HG03558 (cell line): ENCODE results near the gene EZR.

ENCODE experiments used
- ATAC-seq: cut with Tn5 transposase; IDR thresholded peaks from one replicate; pipeline ENCODE4 v1.9.1; 2021; ENCODE audit warnings: moderate number of reproducible peaks; ENCODE audit not compliant: unreplicated experiment; ENCODE audit errors: extremely low read depth

The EZR gene

DNA sequence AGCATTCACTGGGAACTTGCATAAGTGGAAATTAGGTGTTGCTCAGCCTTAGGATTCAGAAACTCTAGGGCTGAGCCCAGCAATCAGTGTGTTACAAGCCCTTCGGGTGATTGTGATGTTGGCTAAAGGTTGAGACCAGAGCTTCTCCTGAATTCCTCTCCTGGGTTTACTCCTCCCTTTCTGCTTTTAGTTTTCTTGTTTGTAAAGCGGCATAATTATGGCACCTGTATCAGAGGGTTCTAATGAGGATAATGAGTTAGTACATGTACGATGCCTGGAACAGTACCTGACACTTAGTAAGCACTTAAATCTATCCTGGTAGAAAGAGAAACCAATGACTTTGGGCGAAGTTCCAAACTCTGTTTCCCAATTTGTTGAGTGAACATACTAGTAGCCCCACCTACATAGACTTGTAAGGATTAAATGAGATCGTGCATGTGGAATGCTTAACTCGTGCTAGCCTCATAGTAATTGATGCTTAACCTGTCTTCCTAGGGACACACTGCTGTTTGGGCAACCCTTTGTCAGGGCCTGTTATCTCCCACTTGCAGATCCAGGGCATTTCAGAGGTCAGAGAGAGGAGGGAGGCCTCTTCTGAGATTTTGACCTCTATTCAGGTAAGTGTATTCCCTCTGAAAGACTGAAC lies 932 bp upstream of the EZR start:
- ATAC-seq: no peak

DNA sequence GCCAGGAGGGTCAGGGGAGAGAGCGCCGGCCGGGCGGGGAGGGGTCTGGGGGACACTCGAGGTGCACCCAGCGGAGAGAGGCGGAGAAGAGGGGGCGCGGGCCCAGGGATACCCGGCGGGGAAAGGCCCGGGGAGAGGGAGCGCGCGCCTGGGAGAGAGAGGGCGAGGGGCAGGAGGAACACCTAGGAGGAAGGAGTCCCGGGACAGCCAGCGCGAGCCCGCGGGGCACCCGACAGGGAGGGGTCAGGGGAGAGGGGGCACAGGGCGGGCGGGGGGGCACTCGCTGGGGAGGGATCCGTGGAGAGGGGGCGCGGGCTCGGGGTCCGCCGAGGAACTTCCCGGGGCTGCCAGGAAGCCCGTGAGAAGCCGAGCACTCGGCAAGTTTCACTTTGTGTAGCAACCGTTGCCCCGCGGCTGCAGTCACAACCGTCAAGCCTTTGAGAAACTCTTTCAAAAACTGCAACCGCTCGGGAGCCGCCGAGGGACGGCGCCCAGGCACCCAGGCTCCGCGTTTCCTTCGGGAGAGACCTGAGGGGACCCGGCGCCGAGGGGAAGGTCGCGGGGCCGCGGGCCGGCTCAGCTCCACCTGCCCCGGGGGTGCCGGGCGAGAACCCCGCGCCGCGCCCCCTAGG lies 471 bp downstream of the EZR start:
- no peak for ATAC-seq

DNA sequence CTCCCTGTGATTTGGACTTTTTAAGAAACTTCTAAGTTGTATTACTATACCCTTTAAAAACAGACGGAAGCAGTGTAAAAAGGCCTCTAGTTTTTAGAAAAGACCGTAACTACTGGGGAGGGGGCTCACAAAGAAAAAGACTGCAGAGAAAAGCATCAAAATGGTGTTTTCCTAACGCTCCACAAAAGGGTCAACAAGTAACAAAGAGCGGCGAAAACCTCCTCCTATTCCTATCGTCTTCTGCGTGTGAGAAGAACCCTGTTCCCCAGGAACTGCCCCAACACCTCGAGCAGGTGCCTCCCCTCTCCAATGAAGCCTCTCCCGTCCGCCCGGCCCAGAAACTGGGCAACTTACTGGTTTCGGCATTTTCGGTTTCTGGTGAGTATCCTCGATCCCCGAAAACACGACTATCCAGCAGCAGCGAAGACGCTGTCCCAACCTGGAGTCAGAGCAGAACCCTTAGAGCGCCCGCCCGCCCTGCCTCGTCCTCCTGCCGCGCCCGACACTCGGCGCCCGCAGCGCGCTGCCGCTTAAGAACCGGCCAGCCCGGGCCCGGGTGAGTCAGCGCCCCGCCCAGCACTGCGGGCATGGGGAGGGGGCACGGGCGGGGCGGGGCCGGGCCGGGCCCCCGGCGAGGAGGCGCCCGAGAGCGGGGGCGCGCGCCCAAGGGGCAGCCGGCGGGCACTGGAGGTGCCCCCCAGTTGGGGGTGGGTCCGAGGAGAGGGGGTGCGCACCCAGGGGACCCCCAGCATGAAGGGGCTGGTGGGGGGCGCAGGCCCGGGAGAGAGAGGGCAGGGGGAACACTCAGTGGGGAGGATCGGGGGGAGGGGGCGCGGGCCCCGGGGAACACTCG lies 1.2 kb downstream of the EZR start:
- no peak for ATAC-seq

DNA sequence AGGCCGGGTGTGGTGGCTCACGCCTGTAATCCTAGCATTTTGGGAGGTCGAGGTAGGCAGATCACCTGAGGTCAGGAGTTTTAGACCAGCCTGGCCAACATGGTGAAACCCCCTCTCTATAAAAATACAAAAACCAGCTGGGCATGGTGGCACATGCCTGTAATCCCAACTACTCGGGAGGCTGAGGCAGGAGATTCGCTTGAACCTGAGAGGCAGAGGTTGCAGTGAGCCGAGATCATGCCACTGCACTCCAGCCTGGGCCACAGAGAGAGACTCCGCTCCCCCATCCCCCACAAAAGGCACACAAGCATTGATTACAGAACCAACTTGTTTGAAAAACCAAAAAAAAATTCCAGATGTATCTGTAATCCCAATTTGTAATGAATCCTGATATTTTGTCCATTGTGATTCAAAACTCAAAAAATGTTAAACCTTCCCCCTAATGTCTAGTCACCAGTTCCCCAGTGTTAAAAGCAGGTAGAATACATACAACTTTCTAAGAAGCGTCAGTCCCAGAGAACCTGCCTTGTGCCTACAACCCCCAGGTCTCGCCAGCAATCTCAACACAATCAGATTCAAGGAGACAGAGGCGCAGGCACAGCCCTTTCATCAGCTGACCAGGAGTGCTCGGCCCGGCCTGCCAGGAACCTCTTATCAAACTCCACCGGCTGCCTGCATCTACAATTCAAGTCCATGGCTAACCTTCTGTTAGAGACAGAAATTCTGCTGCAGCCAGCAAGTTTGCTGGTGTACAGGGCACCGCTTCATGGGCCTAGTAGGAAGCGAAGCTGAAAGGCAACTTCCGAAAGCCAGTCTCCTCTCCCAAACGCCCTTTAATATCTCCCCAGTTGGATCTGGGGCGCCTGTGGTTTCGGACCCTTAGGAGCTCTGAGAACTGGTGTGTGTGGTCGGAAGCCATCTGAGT lies 2.1 kb downstream of the EZR start:
- no peak for ATAC-seq

DNA sequence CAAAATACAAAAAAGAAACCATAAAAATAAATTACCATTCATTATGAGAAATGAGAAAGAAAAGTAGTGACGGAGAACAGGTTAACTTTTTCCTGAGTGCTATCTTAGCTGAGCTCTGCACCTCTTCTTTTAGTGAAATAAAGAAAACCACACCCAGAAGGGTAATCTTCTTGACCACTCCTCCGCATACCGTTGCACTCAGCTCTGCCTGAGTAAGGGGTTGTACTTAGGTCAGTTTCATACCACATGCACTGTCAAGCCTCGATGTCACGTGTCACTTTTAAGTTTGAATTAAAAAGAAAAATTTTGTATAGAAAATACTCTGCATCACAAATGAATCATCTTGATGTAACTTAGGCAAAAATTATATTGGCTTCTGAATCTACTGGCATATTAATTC lies 2.8 kb downstream of the EZR start:
- ATAC-seq: no peak

DNA sequence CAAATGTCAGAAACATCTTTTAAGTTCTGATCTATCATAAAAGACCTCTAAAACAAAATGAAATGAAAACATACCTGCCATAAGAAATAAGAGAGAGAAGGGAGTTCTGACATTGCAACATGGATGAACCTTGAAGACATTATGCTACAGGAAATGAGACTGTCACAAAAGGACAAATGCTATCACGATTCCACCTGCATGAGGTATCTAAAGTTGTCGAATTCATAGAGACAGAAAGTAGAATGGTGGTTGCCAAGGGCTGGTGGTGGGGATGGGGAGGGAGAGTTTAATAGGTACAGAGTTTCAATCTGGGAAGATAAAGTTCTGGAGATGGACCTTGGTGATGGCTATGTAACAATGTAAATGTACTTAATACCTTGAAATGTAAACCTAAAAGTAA lies 3.3 kb downstream of the EZR start:
- ATAC-seq: no peak

DNA sequence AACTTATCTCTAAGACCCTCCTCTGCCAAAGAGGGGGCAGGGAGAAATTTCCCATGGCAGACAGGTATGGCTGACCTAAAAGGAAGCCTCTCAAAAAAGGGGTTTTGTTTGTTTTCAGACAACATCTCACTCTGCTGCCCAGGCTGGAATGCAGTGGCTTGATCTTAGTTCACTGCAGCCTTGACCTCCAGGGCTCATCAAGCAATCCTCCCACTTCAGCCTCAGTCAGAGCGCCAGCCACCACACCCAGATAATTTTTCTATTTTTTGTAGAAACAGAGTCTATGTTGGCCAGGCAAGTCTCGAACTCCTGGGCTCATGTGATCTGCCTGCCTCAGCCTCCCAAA lies 3.8 kb downstream of the EZR start:
- ATAC-seq: no peak

DNA sequence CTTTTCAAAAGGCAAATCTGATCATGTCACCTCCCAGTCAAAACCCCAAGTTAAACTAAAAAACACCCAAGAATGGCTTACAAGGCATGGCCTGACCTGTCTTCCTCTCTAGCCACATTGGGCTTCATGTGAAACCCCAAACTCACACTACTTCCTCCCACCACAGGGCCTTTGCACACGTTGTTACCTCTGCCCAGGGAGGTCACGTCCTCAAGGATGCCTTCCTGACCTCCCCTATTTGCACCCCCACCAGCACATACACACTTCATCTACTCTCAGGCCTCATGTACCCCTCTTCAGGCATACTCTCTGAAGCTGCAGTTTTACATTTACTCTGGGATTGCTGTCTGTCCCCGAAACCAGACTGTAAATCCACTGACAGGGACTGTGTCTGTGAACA lies 6.1 kb downstream of the EZR start:
- no peak for ATAC-seq

DNA sequence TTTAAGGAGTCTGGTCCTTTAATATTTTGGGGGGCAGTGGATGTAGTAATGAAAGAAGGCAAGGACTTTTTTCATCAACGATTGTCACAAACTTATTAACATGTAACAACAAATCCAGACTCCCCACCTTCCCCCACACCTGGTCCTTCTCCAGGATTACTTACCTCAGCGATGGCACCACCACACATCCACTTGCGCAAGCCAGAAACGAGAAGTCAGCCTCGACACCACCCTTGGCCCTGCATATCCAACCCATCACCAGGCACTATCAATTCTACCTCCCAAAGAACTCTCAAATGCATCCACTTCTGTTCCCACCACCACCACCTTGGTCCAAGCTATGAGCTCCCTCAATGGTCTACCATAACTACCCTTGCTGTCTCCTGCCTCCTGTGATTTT lies 6.6 kb downstream of the EZR start:
- no peak for ATAC-seq

DNA sequence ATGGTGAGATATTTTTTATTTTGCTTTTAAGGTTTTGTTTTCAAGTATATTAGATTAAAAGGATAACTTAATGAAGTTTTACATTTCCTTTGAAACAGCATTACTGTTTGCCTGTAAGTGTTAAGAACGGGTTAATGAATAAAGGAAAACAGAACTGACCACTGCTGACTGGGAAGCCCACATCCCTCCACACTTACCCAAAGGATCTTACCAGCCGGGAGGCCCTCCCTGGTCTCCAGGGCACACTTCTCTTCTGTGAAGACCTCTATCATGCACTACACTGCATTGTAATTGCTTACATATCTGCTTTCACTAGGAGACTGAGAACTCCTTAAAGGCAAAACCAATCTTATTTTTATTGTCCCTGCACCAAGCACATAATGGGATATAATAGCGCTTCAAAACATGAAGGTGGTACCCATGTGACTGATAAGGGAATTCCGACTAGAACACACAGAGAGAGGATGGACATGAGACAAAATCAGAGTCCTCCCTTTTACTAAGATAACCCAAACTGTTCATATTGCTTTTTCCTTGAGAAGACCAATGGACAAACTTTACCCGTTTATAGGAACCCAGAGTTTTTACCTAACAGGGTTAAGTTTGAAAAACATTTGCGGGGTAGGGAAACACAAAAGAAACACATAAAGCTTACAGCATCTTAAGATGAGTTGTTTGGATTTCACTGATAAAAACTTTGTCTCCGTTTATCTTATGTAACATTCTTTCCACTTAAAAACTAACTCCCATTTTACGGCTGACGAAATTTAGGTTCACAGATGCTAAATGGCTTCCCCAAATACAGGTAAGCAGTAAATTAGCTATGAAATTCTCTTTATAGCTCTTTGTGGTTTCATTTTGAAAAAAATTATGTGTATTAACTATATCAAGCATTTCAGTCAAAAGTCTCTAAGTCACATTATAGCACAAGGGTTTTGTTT lies 8.7 kb downstream of the EZR start:
- no peak for ATAC-seq

DNA sequence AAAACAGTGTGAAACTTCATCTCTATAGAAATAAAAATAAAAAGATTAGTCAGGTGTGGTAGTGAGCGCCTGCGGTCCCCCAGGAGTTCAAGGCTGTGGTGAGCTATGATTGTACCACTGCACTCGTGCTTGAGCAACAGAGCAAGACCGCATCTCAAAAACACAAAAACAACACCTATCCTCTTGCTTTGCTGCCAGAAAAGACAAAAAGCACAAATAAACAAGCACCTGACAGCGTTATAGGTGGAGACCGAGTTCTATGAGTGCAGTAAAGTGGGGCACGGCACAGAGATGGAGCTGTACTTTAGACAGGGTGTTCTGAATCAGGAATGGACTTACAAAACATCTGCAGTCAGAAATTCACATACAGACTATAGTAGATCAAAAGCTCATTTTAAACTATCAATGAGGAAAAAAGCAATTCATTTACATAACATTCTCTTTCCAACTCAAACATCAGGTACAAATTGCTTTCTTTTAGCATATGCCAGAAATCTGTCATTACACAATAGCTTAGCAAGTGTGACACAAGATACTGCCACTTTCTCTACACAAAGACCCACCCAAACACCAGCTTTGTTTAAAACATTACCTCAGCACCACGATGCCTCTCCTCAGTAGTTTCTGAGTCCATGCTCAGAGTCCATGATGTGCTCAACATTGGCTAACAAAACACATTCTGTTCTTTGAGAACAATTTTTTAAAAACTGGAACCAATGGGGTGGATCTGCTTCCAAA lies 10.1 kb downstream of the EZR start:
- peak; percentile 57 for ATAC-seq

DNA sequence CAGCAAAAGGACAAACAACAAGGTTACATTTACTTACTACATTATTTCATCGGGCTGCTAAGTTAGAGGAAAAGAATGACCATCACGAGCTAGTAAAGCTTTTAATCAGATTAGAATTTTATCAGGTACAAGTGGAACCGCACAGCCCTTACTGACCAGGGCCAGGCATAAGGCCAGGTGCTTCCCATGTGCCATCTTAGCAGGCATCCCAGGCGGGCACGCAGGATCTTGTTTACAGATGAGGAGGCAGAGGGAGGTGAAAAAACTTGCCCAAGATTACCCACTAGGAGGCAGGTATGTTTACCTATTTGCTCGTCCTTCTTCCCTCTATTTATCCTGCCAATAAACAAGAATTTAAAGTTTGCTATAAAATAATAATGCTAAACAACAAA lies 10.7 kb downstream of the EZR start:
- no peak for ATAC-seq

DNA sequence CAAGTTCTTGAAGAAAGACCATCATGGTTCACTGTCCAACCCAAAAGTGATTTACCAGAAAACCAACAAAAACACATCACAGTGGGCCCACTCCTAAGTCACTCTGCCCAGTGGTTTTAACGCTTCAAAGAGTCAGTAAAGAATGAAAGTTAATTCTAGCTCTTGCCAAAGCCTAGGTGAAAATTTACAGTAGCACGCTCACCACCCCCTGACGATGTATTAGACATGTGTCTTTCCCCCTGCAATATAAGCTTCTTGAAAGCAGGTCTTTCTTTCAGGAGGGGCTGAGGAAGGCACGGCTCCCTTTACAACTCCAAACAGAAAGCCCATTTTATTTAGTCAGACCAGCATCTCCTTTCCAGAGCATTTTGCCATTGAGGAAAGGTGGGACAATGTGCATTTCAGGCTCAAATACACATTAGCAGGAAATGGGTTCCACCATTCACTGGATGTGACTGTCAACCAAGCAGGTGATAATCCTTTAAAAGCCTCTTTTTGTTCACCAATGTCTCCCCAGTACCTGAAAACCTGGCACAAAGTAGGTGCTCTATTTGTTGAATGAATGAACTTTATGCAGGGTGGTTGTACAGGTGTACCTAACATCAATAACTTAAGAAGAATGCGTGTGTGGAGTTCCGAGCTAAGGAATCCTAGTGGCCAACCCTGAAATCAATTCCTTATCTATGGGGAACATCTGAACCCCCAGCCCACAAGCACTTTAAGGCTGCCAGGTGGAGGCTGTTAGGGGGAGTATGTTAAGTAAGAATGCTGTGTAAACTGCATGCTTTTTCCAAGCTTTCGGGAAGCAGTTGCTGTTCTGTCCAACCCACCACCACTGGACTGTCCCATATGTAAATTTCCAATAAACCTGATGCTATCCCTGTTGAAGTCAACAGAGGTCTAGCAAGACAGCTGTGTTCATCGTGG lies 11.4 kb downstream of the EZR start:
- ATAC-seq: no peak

DNA sequence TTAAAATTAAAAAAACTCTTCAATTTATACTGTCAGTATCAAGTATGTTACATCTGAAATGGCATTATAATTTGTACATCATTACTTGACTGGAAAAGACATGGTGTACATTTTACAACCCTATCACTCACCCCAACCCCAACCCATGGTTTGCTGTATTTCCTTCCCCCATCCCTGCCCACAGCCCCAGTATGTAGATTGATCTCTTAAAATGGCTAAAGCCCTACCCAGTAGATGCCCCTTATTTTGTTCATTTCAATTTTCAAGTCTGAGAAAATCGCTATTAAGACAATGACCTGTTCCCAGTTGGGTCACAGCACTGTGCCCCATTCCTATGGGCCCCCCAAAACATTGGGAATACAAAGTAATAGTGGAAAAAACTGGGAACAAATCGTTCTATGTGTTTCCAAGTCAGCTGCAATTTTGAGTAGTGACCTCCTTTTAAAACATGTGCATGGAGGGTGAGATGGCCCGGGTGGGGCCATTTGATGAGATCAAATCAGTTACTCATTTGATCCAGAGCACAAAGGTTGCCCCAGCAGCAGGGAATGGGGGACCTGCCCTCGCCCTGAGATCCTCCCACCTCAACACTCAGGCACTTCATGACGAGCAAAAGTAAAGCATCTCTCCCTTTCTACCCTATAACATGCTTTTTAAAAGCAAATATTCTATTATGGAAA lies 13.3 kb downstream of the EZR start:
- no peak for ATAC-seq

DNA sequence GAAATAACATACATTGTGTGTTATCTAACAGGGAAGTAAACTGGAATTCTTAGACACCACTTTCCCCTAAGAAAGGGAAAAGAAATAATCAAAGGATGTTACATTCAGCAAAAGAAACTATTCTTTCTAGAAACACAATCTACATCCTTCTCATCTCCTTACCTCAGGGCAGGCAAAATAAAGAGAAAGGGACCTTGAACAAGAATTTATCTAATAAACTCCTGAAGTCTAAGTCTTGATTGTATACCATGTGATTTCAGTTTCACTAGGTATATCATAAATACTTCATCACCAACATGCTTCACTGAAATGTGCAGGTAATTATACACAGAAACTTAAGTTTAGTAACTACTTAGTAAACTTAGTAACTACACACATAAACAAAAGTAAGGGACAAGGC lies 15.0 kb downstream of the EZR start:
- no peak for ATAC-seq

DNA sequence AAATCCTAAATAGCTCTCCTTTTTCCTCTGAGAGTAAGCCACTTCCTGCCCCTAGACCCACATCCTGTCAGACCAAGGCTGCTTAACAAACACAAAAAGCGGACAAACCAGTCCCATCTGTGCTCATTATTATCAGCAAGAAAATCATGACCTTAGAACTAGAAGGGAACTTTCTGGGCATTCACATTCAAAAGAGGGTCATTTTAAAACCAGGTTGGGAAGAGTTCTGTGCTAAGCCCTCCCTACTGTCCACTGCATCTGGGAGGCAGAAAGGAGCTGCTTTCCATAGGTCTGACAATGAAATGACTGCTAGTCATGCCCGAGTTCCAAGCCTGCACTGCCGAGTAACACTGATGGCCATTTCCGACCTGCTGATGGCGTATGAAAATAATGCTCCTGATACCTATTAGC lies 15.4 kb downstream of the EZR start:
- ATAC-seq: peak; percentile 39

DNA sequence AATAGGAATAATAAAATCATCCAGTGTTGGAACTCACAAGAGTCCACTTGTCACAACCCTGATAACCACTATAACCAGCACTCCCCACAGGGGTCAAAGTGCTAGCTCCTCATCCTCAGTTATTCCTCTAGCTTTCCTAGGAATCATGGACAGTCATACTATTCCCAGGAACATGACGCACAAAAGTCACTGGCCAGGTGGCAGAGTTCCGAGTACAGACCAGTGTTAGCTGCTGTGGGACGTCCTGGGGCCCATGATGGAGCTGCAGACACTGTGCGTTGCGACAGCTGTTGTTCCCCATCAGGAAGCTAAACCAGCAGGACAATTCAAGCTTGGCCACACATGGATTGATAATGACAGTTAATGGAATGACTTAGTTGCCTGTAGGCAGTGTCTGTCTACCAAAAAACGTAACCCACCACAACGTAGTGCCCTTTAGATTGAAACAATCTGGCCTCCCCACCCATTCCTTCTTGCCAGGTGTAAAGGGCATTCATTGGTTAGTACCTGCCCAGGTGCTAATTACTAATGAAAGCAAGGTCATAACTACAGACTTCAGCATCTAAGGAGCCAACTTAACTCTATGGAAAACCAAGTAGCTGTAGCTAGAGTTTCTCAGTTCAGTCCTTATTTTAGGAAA lies 17.4 kb downstream of the EZR start:
- ATAC-seq: no peak
